K562 (cell line): ENCODE data around the gene YPEL3. TPM values are rescaled to one million over a fixed set of nuclear protein-coding genes. Genes with fewer than 3 reads are reported as not detected.

Experiments used
- BACH1 ChIP-seq: fragments of 200-800 bp; sonication (Bioruptor generic); IDR thresholded peaks from 2 replicates; pipeline ENCODE4 v1.6.1; 2016; ENCODE audit warnings: missing genetic modification characterization, missing compliant biosample characterization
- CBFB ChIP-seq: sonication (generic); formaldehyde crosslinking; IDR thresholded peaks from 2 replicates; pipeline ENCODE4 v1.4.0; 2020; ENCODE audit warnings: mild to moderate bottlenecking, missing genetic modification reagents
- CCNT2 ChIP-seq: IDR thresholded peaks from 2 replicates; pipeline ENCODE4 v1.6.1; 2011; ENCODE audit warnings: borderline replicate concordance, low read depth, mild to moderate bottlenecking, moderate library complexity, mixed read lengths, low read length; ENCODE audit not compliant: insufficient read length; ENCODE audit errors: extremely low read depth
- EWSR1 ChIP-seq: fragments of 450-650 bp; IDR thresholded peaks from 2 replicates; pipeline ENCODE4 v1.6.1; 2018; ENCODE audit warnings: borderline replicate concordance, mild to moderate bottlenecking, low read depth, moderate library complexity; ENCODE audit not compliant: partially characterized antibody
- GATAD2B ChIP-seq: fragments of 450-650 bp; IDR thresholded peaks from 2 replicates; pipeline ENCODE4 v1.6.1; 2017; ENCODE audit warnings: mild to moderate bottlenecking, borderline replicate concordance
- LEF1 ChIP-seq: fragments of 450-650 bp; IDR thresholded peaks from 2 replicates; pipeline ENCODE4 v1.6.1; 2016; ENCODE audit warnings: mild to moderate bottlenecking
- MAFK ChIP-seq: IDR thresholded peaks from 2 replicates; pipeline ENCODE4 v1.6.1; 2011; ENCODE audit warnings: low read length, improper control_type of control experiment
- MCM5 ChIP-seq: fragments of 450-650 bp; IDR thresholded peaks from 2 replicates; pipeline ENCODE4 v1.6.1; 2016; ENCODE audit warnings: low read depth
- MYC ChIP-seq, 2 experiments: fragments of 250-450 bp in 1 of 2; sonication (Bioruptor Pico) in 1 of 2; IDR thresholded peaks; 2 replicates each; pipeline versions ENCODE4 v1.5.1 to v1.6.1; 2012 to 2021; ENCODE audit warnings: low read depth in 2 of 2, borderline replicate concordance in 1 of 2, improper control_type of control experiment in 1 of 2, low read length in 1 of 2, mild to moderate bottlenecking in 1 of 2, moderate library complexity in 1 of 2
- NFIC ChIP-seq: fragments of 450-650 bp; IDR thresholded peaks from 2 replicates; pipeline ENCODE4 v1.6.1; 2017; ENCODE audit warnings: mild to moderate bottlenecking, inconsistent platforms
- RAD51 ChIP-seq: fragments of 450-650 bp; IDR thresholded peaks from 2 replicates; pipeline ENCODE4 v1.7.1; 2016; ENCODE audit warnings: low read depth, mild to moderate bottlenecking, borderline replicate concordance
- RBM14 ChIP-seq: fragments of 200-400 bp; formaldehyde crosslinking; IDR thresholded peaks from 2 replicates; pipeline ENCODE4 v1.6.1; 2018; ENCODE audit warnings: low read depth, mild to moderate bottlenecking, low read length, moderate library complexity, borderline replicate concordance; ENCODE audit not compliant: insufficient read depth
- RUNX1 ChIP-seq: sonication (generic); IDR thresholded peaks from 2 replicates; pipeline ENCODE4 v1.6.1; 2016; ENCODE audit warnings: antibody characterized with exemption, low read depth
- TAF7 ChIP-seq: fragments of 450-650 bp; IDR thresholded peaks from 2 replicates; pipeline ENCODE4 v1.6.1; 2016; ENCODE audit warnings: missing genetic modification characterization, missing compliant biosample characterization
- TFAM ChIP-seq: fragments of 250-450 bp; sonication (Bioruptor Pico); conservative IDR thresholded peaks from 2 replicates; pipeline ENCODE4 v1.5.0; 2021; ENCODE audit warnings: mild to moderate bottlenecking, moderate library complexity
- TGIF2 ChIP-seq: sonication (generic); formaldehyde crosslinking; IDR thresholded peaks from 2 replicates; pipeline ENCODE4 v1.8.1; 2022; ENCODE audit warnings: mild to moderate bottlenecking, missing genetic modification reagents, moderate library complexity
- ZNF212 ChIP-seq: fragments of 450-650 bp; formaldehyde crosslinking; IDR thresholded peaks from 2 replicates; pipeline ENCODE4 v1.4.0; 2020; ENCODE audit warnings: mild to moderate bottlenecking
- ZNF41 ChIP-seq: fragments of 250-450 bp; sonication (Bioruptor Pico); conservative IDR thresholded peaks from 2 replicates; pipeline ENCODE4 v1.4.0; 2020; ENCODE audit warnings: mild to moderate bottlenecking
- ZNF551 ChIP-seq: fragments of 250-450 bp; sonication (Bioruptor Pico); IDR thresholded peaks from 2 replicates; pipeline ENCODE4 v1.5.0; 2021; ENCODE audit warnings: mild to moderate bottlenecking, moderate library complexity
- ZNF717 ChIP-seq: fragments of 250-450 bp; sonication (Bioruptor Pico); IDR thresholded peaks from 2 replicates; pipeline ENCODE4 v1.5.0; 2021
- polyA plus RNA-seq, 8 experiments: library from polyadenylated mRNA; depleted of rRNA in 4 of 8; stranded (reverse) in 5 of 8; unstranded in 3 of 8; fragments of >200 nt; fragmentation: Nextera tagmentation in 2 of 8; fragmentation: Illumina TruSeq in 1 of 8; extraction: Ambion mirVana in 2 of 8; extraction: Trizol in 1 of 8; gene quantifications; 2 replicates each; pipeline versions ENCODE4 v1.2.1 to v1.2.3, GENCODE V29; 2011 to 2014; ENCODE audit warnings: inconsistent platforms in 1 of 8, missing spikeins in 1 of 8
- total RNA-seq, 7 experiments: library from RNA; depleted of rRNA in 6 of 7; stranded (reverse); fragments of >200 nt in 6 of 7; fragmentation: Illumina TruSeq in 2 of 7; extraction: Trizol in 2 of 7; gene quantifications; 2 replicates each; pipeline versions ENCODE4 v1.2.1 to v1.2.3, GENCODE V29; 2011 to 2021; ENCODE audit warnings: low replicate concordance in 1 of 7
- TF ChIP-seq, protein P1 (sequence below), 2 experiments: fragments of 450-650 bp; conservative IDR thresholded peaks; 2 replicates each; pipeline ENCODE4 v1.6.1; 2017; ENCODE audit warnings: mild to moderate bottlenecking in 2 of 2, moderate library complexity in 2 of 2
- TF ChIP-seq, protein P2 (sequence below): fragments of 200-800 bp; sonication (Bioruptor generic); IDR thresholded peaks from 2 replicates; pipeline ENCODE4 v1.6.1; 2017; ENCODE audit warnings: missing genetic modification characterization, missing compliant biosample characterization
- TF ChIP-seq, protein P3 (sequence below): fragments of 450-650 bp; IDR thresholded peaks from 2 replicates; pipeline ENCODE4 v1.6.1; 2016

The YPEL3 gene
- total and polyA plus RNA-seq, 9 of the 15 experiments (the other 6 are each of a cell fraction or from before 2014, with no cell fraction given) = 0.41 to 15.0 (median 2.9) TPM

DNA sequence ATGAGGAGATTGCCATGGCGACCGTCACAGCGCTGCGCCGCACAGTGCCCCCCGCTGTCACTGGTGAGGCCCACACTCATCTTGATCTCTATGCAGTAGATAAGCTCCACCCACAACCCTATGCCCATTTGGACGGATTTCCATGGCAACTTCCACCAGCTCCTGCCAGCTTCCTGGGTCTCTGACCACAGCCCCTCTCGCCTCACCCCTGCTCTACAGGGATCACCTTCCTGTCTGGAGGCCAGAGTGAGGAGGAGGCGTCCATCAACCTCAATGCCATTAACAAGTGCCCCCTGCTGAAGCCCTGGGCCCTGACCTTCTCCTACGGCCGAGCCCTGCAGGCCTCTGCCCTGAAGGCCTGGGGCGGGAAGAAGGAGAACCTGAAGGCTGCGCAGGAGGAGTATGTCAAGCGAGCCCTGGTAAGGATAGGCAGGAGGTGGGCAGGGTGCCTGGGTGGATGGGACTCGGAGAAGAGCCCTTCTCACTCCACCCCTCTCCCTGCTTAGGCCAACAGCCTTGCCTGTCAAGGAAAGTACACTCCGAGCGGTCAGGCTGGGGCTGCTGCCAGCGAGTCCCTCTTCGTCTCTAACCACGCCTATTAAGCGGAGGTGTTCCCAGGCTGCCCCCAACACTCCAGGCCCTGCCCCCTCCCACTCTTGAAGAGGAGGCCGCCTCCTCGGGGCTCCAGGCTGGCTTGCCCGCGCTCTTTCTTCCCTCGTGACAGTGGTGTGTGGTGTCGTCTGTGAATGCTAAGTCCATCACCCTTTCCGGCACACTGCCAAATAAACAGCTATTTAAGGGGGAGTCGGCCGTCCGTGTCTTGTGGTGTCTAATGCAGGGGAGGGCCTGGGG lies 26.2 kb downstream of the YPEL3 start (continued):
- TF ChIP-seq ZNF41 (no peak), CCNT2 (peak; percentile 33), MAFK (no peak), BACH1 (no peak), RUNX1 (no peak), NFIC (peak; percentile 40; the same call in 1 of the 2 replicates), ZNF551 (no peak), RAD51 (no peak), ZNF212 (CRISPR knock-in tag) (no peak), ZNF717 (CRISPR knock-in tag) (no peak), EWSR1 (no peak), MCM5 (no peak), TAF7 (no peak), GATAD2B (no peak), RBM14 (no peak), MYC (IDR thresholded peaks at IDR 0.05; ENCODE audit: low read depth, low read length) (no peak), MYC (CRISPR knock-in tag; IDR thresholded peaks at IDR 0.05; ENCODE audit: borderline replicate concordance, low read depth) (no peak), TGIF2 (CRISPR knock-in tag) (no peak), TFAM (CRISPR knock-in tag) (no peak), LEF1 (no peak), CBFB (CRISPR knock-in tag) (no peak)
- TF ChIP-seq, protein P1, sequence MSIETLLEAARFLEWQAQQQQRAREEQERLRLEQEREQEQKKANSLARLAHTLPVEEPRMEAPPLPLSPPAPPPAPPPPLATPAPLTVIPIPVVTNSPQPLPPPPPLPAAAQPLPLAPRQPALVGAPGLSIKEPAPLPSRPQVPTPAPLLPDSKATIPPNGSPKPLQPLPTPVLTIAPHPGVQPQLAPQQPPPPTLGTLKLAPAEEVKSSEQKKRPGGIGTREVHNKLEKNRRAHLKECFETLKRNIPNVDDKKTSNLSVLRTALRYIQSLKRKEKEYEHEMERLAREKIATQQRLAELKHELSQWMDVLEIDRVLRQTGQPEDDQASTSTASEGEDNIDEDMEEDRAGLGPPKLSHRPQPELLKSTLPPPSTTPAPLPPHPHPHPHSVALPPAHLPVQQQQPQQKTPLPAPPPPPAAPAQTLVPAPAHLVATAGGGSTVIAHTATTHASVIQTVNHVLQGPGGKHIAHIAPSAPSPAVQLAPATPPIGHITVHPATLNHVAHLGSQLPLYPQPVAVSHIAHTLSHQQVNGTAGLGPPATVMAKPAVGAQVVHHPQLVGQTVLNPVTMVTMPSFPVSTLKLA (conservative IDR thresholded peaks at IDR 0.05) = no peak
- TF ChIP-seq, protein P2, sequence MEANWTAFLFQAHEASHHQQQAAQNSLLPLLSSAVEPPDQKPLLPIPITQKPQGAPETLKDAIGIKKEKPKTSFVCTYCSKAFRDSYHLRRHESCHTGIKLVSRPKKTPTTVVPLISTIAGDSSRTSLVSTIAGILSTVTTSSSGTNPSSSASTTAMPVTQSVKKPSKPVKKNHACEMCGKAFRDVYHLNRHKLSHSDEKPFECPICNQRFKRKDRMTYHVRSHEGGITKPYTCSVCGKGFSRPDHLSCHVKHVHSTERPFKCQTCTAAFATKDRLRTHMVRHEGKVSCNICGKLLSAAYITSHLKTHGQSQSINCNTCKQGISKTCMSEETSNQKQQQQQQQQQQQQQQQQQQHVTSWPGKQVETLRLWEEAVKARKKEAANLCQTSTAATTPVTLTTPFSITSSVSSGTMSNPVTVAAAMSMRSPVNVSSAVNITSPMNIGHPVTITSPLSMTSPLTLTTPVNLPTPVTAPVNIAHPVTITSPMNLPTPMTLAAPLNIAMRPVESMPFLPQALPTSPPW = peak; percentile 24; the same call in 1 of the 2 replicates
- TF ChIP-seq, protein P3, sequence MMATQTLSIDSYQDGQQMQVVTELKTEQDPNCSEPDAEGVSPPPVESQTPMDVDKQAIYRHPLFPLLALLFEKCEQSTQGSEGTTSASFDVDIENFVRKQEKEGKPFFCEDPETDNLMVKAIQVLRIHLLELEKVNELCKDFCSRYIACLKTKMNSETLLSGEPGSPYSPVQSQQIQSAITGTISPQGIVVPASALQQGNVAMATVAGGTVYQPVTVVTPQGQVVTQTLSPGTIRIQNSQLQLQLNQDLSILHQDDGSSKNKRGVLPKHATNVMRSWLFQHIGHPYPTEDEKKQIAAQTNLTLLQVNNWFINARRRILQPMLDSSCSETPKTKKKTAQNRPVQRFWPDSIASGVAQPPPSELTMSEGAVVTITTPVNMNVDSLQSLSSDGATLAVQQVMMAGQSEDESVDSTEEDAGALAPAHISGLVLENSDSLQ = peak; percentile 6; the same call in 1 of the 2 replicates
